Endothelial cell of hepatic sinusoid (primary cell): ENCODE measurements around the gene AKR1C4.

Source experiments
- in situ Hi-C: cut with HindIII; loops from 2 replicates; pipeline ENCODE4 v1.10.0; 2017; ENCODE audit warnings: low sequenced_read_pairs

Gene AKR1C4

DNA sequence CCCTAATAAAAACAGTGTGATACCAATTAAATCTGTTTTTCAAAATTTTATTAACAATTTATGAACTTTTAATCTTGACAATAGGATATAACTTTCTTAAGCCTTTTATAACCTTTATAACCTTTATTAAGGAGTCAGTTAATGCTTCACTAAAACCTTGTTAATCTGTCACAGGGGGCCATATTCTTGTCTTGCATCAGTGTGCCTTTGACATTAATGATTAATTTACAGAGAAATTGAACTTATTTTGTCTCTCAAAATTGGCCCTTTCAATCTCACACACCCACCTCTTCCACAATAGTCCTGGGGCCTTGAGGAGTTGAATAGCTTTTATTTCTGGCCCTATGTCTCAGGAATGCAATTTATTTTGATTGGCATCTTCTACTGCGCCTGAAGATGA is 68.5 kb downstream of the AKR1C4 start:
- in situ Hi-C loops, result no loop called here

DNA sequence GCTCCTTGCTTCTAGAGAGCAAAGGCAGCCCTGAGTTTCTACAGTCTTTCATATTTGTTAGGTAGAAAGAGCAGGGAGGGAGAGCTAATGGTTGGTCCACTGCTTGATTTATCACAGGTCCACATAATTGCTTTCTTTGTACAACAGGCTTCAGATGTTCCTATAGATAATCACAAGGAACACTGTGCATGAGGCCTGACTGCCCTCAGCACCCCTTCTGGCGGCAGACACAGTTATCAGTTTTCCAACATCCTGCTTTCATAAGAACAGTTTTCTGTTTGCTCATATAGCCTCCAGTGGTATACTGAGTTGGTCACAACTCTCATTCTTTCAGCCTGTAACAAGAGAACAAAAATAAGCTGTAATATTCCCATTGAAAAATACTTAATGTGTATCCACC is 69.7 kb downstream of the AKR1C4 start:
- in situ Hi-C loops, result no loop called here

- in situ Hi-C loops, result no loop called here
Observed at GRCh38 chr10:5266804-5267203, 70.2 kb downstream of the AKR1C4 start.

DNA sequence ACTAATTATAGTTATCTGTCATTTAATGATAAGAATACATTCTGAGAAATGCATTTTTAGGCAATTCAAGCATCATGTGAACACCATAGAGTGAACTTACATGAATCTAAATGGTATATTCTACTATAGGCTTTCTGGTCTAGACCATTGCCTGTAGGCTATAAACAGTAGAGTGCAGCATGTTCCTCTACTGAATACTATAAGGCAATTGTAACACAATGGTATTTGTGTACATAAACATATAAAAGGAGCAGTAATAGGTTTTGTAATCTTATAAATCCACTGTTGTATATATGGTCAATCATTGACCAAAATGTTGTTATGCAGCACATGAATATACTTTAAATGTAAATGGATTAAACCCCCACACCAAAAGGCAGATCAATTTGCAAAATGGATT is 71.6 kb downstream of the AKR1C4 start:
- in situ Hi-C loops, result no loop called here
